HepG2 (cell line): ENCODE data around the gene TTPAL. TPM values are rescaled to one million over a fixed set of nuclear protein-coding genes. Genes with fewer than 3 reads are reported as not detected.

ENCODE experiments used
- ARID4A ChIP-seq: sonication (generic); formaldehyde crosslinking; IDR thresholded peaks from 2 replicates; pipeline ENCODE4 v1.5.0; 2020; ENCODE audit warnings: mild to moderate bottlenecking, missing genetic modification reagents, borderline replicate concordance
- DPF2 ChIP-seq: sonication (generic); formaldehyde crosslinking; IDR thresholded peaks from 2 replicates; pipeline ENCODE4 v1.4.0; 2020; ENCODE audit warnings: mild to moderate bottlenecking, low read depth, missing genetic modification reagents, borderline replicate concordance
- FOXM1 ChIP-seq: sonication (generic); formaldehyde crosslinking; IDR thresholded peaks from 2 replicates; pipeline ENCODE4 v1.5.0; 2020; ENCODE audit warnings: missing genetic modification reagents
- GABPA ChIP-seq, 2 experiments: IDR thresholded peaks; 2 replicates each; pipeline ENCODE4 v1.6.1; 2011 to 2016; ENCODE audit warnings: low read depth in 2 of 2, low read length in 1 of 2, missing biosample characterization in 1 of 2, missing genetic modification characterization in 1 of 2
- HIC2 ChIP-seq: sonication (generic); formaldehyde crosslinking; IDR thresholded peaks from 2 replicates; pipeline ENCODE4 v1.9.0; 2022; ENCODE audit warnings: low read depth, missing genetic modification reagents
- JDP2 ChIP-seq: sonication (generic); formaldehyde crosslinking; IDR thresholded peaks from 2 replicates; pipeline ENCODE4 v1.8.1; 2022; ENCODE audit warnings: missing genetic modification reagents, borderline replicate concordance
- KAT7 ChIP-seq: IDR thresholded peaks from 2 replicates; pipeline ENCODE4 v1.6.1; 2018; ENCODE audit warnings: borderline replicate concordance, missing compliant biosample characterization
- KDM6A ChIP-seq: IDR thresholded peaks from 2 replicates; pipeline ENCODE4 v1.6.1; 2016; ENCODE audit warnings: low read depth
- KLF15 ChIP-seq: sonication (generic); formaldehyde crosslinking; IDR thresholded peaks from 2 replicates; pipeline ENCODE4 v1.8.1; 2023; ENCODE audit warnings: borderline replicate concordance, mild to moderate bottlenecking, inconsistent platforms, missing genetic modification reagents, mixed read lengths
- NR2F6 ChIP-seq, 2 experiments: IDR thresholded peaks; 2 replicates each; pipeline ENCODE4 v1.6.1; 2016; ENCODE audit warnings: antibody characterized with exemption in 1 of 2, mild to moderate bottlenecking in 1 of 2
- POLR2G ChIP-seq: fragments of 200-400 bp; formaldehyde crosslinking; IDR thresholded peaks from 2 replicates; pipeline ENCODE4 v1.6.1; 2018; ENCODE audit warnings: mild to moderate bottlenecking, low read depth, low read length, moderate library complexity
- SKI ChIP-seq: fragments of 450-650 bp; IDR thresholded peaks from one replicate; pipeline ENCODE4 v1.6.1; 2018; ENCODE audit warnings: mild to moderate bottlenecking; ENCODE audit not compliant: partially characterized antibody
- SMAD3 ChIP-seq: sonication (generic); formaldehyde crosslinking; IDR thresholded peaks from 2 replicates; pipeline ENCODE4 v1.4.0; 2020; ENCODE audit warnings: missing genetic modification reagents
- ZNF124 ChIP-seq: sonication (generic); formaldehyde crosslinking; IDR thresholded peaks from 2 replicates; pipeline ENCODE4 v1.4.0; 2020; ENCODE audit warnings: missing genetic modification reagents
- ZNF354B ChIP-seq: sonication (generic); formaldehyde crosslinking; IDR thresholded peaks from 2 replicates; pipeline ENCODE4 v1.8.0; 2022; ENCODE audit warnings: mild to moderate bottlenecking, missing genetic modification reagents
- ZNF850 ChIP-seq: sonication (generic); formaldehyde crosslinking; conservative IDR thresholded peaks from 2 replicates; pipeline ENCODE4 v1.9.0; 2021; ENCODE audit warnings: mild to moderate bottlenecking, missing genetic modification reagents
- polyA plus RNA-seq, 8 experiments: library from polyadenylated mRNA; depleted of rRNA in 3 of 8; stranded (reverse) in 7 of 8; unstranded in 1 of 8; fragments of >200 nt; fragmentation: Illumina TruSeq in 4 of 8; extraction: Trizol in 4 of 8; gene quantifications; 2 replicates each; pipeline versions ENCODE4 v1.2.1 to v1.2.3, GENCODE V29; 2011 to 2016; ENCODE audit warnings: low read depth in 4 of 8, missing spikeins in 1 of 8, mixed read lengths in 1 of 8; ENCODE audit not compliant: insufficient read depth in 1 of 8
- total RNA-seq, 5 experiments: library from RNA; depleted of rRNA; stranded (reverse); fragments of >200 nt; fragmentation: Illumina TruSeq; extraction: Trizol; gene quantifications; 2 replicates each; pipeline ENCODE4 v1.2.3, GENCODE V29; 2016; ENCODE audit warnings: low read depth in 1 of 5
- TF ChIP-seq, protein P1 (sequence below): fragments of 450-650 bp; IDR thresholded peaks from 2 replicates; pipeline ENCODE4 v1.6.1; 2016
- TF ChIP-seq, protein P2 (sequence below): sonication (generic); formaldehyde crosslinking; IDR thresholded peaks from 2 replicates; pipeline ENCODE4 v1.4.0; 2020; ENCODE audit warnings: missing genetic modification reagents, borderline replicate concordance
- TF ChIP-seq, protein P3 (sequence below): sonication (generic); formaldehyde crosslinking; IDR thresholded peaks from 2 replicates; pipeline ENCODE4 v1.8.0; 2022; ENCODE audit warnings: mild to moderate bottlenecking, missing genetic modification reagents

TTPAL gene
- total and polyA plus RNA-seq, 2 of the 13 experiments (the other 11 are each of a cell fraction or from before 2014, with no cell fraction given), result 4.3 to 18.8 TPM

DNA sequence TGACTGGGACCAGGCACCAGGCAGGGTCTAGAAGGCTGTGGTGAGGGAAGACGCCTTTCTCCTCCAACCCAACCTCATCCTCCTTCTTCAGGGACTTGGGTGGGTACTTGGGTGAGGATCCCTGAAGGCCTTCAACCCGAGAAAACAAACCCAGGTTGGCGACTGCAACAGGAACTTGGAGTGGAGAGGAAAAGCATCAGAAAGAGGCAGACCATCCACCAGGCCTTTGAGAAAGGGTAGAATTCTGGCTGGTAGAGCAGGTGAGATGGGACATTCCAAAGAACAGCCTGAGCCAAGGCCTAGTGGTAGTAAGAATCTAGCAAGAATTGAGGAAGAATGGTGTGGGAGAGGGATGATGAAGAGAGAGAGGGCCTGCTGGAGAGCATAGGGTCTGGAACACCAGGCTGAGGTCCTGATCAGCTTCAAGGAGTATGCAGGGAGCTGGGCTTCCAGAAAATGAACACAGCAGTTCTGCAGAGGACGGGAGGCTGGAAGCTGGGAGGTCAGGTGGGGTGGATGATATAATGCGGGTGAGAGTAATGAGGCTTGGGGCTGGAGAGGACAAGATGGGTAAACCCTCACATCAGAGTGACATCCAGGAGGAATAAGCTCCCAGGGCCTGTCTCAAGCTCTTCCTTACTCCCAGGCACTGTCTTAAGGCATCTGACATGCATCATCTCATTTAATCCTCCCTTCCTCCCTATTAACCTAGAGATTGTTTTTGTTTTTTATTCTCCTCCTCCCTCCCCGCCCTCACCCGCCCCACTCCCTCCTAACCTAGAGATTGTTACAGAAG is 45.2 kb upstream of the TTPAL start (continued):
- TF ChIP-seq, protein P1, sequence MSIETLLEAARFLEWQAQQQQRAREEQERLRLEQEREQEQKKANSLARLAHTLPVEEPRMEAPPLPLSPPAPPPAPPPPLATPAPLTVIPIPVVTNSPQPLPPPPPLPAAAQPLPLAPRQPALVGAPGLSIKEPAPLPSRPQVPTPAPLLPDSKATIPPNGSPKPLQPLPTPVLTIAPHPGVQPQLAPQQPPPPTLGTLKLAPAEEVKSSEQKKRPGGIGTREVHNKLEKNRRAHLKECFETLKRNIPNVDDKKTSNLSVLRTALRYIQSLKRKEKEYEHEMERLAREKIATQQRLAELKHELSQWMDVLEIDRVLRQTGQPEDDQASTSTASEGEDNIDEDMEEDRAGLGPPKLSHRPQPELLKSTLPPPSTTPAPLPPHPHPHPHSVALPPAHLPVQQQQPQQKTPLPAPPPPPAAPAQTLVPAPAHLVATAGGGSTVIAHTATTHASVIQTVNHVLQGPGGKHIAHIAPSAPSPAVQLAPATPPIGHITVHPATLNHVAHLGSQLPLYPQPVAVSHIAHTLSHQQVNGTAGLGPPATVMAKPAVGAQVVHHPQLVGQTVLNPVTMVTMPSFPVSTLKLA, result no peak
- TF ChIP-seq SKI (no peak), NR2F6 (IDR thresholded peaks at IDR 0.05) (no peak), NR2F6 (CRISPR knock-in tag; IDR thresholded peaks at IDR 0.05) (no peak), ZNF124 (CRISPR knock-in tag) (no peak), ARID4A (CRISPR knock-in tag) (peak; percentile 25), KAT7 (CRISPR knock-in tag) (no peak), GABPA (IDR thresholded peaks at IDR 0.05; ENCODE audit: low read depth, low read length) (no peak), GABPA (CRISPR knock-in tag; IDR thresholded peaks at IDR 0.05; ENCODE audit: low read depth) (no peak), KDM6A (no peak), SMAD3 (no peak), HIC2 (CRISPR knock-in tag) (no peak), ZNF354B (CRISPR knock-in tag) (no peak), KLF15 (CRISPR knock-in tag) (no peak), JDP2 (no peak), DPF2 (CRISPR knock-in tag) (no peak), POLR2G (0 out of 2 replicates have a peak, but pooled peaks have one; percentile 40), FOXM1 (CRISPR knock-in tag) (no peak), ZNF850 (CRISPR knock-in tag) (no peak)
- TF ChIP-seq, protein P2, sequence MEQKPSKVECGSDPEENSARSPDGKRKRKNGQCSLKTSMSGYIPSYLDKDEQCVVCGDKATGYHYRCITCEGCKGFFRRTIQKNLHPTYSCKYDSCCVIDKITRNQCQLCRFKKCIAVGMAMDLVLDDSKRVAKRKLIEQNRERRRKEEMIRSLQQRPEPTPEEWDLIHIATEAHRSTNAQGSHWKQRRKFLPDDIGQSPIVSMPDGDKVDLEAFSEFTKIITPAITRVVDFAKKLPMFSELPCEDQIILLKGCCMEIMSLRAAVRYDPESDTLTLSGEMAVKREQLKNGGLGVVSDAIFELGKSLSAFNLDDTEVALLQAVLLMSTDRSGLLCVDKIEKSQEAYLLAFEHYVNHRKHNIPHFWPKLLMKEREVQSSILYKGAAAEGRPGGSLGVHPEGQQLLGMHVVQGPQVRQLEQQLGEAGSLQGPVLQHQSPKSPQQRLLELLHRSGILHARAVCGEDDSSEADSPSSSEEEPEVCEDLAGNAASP (CRISPR knock-in tag), result no peak
- TF ChIP-seq, protein P3, sequence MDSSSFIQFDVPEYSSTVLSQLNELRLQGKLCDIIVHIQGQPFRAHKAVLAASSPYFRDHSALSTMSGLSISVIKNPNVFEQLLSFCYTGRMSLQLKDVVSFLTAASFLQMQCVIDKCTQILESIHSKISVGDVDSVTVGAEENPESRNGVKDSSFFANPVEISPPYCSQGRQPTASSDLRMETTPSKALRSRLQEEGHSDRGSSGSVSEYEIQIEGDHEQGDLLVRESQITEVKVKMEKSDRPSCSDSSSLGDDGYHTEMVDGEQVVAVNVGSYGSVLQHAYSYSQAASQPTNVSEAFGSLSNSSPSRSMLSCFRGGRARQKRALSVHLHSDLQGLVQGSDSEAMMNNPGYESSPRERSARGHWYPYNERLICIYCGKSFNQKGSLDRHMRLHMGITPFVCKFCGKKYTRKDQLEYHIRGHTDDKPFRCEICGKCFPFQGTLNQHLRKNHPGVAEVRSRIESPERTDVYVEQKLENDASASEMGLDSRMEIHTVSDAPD (CRISPR knock-in tag), result no peak
